GM12878 (cell line): Measurements from ENCODE around the gene SMOC1.

Experiments
- SIN3A ChIP-seq: IDR thresholded peaks from 2 replicates; pipeline ENCODE4 v1.6.1; 2012; ENCODE audit warnings: low read depth, low read length, improper control_type of control experiment
- TBL1XR1 ChIP-seq: IDR thresholded peaks from 2 replicates; pipeline ENCODE4 v1.6.1; 2012; ENCODE audit warnings: low read depth, low read length, improper control_type of control experiment

DNA sequence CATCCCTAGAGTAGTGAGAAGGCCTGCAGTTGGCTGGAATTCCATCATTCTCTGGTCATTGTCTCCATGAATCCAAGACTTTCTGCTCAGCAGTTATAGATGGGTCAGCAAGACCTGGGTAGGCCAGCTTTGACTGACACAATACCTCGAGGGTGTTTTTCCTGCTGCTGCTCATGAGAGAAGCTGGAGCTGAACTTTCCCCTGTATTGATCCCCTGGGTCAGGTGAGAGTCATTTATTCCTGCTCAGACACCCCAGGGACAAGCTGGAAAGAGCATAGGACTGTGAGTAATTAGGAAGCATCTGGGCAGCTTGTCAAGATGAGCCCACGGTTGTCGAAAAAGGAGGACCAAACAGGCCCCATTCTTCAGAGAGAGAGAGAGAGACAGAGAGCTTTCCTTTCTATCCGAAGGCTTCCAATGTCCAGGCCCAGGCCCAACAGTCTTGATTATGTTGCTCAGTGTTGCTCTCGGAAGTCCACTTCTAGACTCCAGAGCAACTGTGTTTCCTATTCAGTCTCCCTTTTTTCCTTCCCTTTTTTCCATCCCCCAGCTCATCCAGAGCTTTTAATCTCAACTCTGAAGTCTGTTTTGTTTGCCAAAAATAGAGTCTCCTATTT lies 178.4 kb downstream of the SMOC1 start:
- TF ChIP-seq TBL1XR1, result no peak
- TF ChIP-seq SIN3A, result no peak
